SK-N-SH (cell line): Measurements from ENCODE around the gene PIAS1.

Source experiments
- FOXM1 ChIP-seq: IDR thresholded peaks from 2 replicates; pipeline ENCODE4 v1.4.0; 2012; ENCODE audit warnings: low read depth, mild to moderate bottlenecking
- MAX ChIP-seq: IDR thresholded peaks from 2 replicates; pipeline ENCODE4 v1.4.0; 2012; ENCODE audit warnings: low read depth
- RFX5 ChIP-seq: IDR thresholded peaks from 2 replicates; pipeline ENCODE4 v1.6.1; 2012; ENCODE audit warnings: mild to moderate bottlenecking, improper control_type of control experiment, low read length
- TF ChIP-seq, protein P1 (sequence below): fragments of 200-600 bp; sonication (generic); IDR thresholded peaks from 2 replicates; pipeline ENCODE4 v1.6.1; 2017; ENCODE audit warnings: antibody characterized with exemption, mild to moderate bottlenecking, moderate library complexity

- TF ChIP-seq, protein P1, sequence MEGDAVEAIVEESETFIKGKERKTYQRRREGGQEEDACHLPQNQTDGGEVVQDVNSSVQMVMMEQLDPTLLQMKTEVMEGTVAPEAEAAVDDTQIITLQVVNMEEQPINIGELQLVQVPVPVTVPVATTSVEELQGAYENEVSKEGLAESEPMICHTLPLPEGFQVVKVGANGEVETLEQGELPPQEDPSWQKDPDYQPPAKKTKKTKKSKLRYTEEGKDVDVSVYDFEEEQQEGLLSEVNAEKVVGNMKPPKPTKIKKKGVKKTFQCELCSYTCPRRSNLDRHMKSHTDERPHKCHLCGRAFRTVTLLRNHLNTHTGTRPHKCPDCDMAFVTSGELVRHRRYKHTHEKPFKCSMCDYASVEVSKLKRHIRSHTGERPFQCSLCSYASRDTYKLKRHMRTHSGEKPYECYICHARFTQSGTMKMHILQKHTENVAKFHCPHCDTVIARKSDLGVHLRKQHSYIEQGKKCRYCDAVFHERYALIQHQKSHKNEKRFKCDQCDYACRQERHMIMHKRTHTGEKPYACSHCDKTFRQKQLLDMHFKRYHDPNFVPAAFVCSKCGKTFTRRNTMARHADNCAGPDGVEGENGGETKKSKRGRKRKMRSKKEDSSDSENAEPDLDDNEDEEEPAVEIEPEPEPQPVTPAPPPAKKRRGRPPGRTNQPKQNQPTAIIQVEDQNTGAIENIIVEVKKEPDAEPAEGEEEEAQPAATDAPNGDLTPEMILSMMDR = no peak
- TF ChIP-seq FOXM1 (no peak), MAX (no peak), RFX5 (no peak)
Observed at GRCh38 chr15:68143785-68144184, 89.7 kb downstream of the PIAS1 start.
